LHCN-M2 (cell line): ENCODE data around the gene ZNF691. TPM values are rescaled to one million over a fixed set of nuclear protein-coding genes. Genes with fewer than 3 reads are reported as not detected.
"Not testable (repeated sequence)": the region's sequence is repeated elsewhere in the genome, so short reads cannot be mapped to it uniquely, and the experiment has no call there.

Source experiments
- DNase-seq: peaks from one replicate; pipeline ENCODE4 v3.0.0-alpha.2; 2012; ENCODE audit warnings: low read depth
- total RNA-seq: library from RNA; depleted of rRNA; stranded (reverse); fragments of >200 nt; gene quantifications from 2 replicates; pipeline ENCODE4 v1.2.3, GENCODE V29; 2014

ZNF691 gene
- total RNA-seq, 1 experiment from 2014 or later = 11.0 TPM

GRCh38 chr1:42832641-42833240, 13.7 kb upstream of the ZNF691 start:
- DNase-seq = peak; percentile 16

DNA sequence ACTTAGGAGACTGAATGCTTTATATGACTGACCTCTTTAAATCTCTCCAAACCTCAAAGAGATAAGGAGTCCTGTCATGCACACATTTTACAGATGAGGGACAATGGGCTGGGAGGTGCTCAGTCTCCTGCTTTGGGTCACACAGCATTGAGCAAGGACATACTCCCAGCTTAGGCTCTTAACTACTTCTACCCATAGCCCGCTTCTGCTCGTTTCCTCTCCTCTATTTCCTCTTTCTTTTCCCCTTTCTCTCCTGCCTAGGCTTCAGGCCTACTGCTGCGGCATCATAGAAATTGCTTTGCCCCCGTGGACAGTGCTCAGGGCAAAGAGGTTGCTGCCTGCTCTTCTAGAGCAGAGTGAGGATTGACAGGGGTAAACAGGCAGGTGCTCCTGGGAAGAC, 12.4 kb upstream of the ZNF691 start:
- no peak for DNase-seq

DNA sequence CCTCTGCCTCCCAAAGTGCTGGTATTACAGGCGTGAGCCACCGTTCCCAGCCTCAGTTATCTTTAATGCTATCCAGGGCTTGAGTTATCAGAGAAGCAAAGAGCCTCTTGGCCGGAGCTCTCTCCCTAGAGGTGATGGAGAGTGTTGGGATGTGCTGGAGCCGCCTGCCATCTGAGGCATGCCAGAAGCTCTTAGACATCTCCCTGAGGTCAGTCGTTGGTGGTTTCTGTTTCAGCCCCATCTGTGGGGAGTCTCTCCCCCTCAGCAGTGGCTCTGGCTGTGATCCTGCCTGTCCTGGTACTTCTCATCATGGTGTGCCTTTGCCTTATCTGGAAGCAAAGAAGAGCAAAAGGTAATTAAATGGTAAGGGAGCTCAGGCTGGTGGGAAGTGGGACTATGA, 11.6 kb upstream of the ZNF691 start:
- DNase-seq = no peak

GRCh38 chr1:42835422-42835821, 11.0 kb upstream of the ZNF691 start:
- no peak for DNase-seq

DNA sequence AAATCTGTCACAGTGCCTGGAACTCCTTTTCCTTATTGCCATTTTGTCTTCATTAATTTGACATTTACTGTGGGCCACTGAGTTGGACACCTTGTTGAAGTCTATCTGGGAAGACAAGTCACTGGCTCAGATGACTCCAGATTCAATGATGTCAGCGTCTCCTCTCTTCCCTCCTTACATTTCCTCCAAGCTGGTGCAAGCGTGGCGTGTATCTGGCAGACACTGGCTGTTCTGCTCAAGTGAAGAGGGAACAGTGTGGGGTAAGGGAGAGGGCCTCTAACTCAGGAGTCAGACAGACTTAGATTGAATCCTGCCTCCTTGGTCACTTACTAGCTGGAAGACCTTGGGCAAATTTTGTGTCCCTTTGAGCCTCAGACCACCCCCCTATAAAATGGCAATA, 8.7 kb upstream of the ZNF691 start:
- DNase-seq = no peak

- DNase-seq = no peak
Measured at GRCh38 chr1:42838482-42839190, 7.8 kb upstream of the ZNF691 start.

DNA sequence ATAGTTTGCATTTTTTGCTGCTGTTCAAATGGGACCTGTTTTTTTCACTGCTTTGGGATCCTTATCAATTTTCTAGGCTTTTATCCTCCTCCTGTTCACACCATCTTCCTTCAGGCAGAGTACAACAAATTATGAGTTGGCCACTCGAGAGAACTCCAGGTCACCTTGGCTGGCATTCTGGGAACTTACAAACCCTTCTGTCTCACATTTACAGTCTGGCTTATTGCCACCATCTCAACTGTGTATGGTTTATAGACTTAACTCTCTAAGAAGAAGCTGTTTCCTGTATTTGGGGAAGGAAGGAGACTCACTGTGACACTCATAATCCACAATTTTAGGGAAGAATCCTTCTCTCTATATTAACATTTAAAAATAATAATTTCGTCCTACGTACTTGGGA, 5.4 kb upstream of the ZNF691 start:
- no peak for DNase-seq

- no peak for DNase-seq
Measured at GRCh38 chr1:42841440-42842147, 4.8 kb upstream of the ZNF691 start.

- DNase-seq = peak; percentile 29
Measured at GRCh38 chr1:42844592-42845140, 1.7 kb upstream of the ZNF691 start.

DNA sequence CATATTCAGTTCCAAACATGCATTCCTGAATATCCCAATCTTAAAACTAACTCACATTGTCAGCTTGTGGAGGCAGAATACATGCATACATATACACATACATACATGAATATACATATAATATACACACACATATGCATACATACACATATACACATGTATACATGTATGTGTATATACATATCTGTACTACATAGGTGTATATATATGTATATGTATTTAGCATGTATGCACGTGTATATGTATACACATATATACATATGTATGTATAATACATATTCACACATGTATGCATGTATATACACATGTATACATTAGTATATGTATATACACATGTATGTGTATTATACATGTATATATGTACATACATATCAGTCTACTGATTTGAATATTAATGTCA, 1.2 kb upstream of the ZNF691 start:
- no peak for DNase-seq

DNA sequence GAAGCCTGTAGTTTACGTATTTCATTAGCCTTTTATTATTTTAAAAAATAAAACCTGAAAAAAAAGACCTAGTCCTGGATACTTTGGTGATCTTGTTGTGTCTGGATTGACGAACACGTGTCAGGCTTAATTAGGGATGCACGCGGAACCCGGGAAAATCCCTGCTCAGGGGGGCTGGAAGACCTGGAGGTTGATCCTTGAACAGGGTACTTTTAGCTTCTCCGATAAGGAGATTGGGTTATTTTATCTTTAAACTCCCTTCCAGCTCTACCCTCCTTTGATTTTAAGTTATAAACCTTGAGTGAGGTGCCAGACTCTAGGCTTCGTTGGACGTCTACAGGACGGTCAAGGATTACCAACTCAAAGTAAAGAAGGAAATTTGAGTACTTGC, 552 bp upstream of the ZNF691 start:
- no peak for DNase-seq

GRCh38 chr1:42847111-42847595, 740 bp downstream of the ZNF691 start:
- DNase-seq = no peak

DNA sequence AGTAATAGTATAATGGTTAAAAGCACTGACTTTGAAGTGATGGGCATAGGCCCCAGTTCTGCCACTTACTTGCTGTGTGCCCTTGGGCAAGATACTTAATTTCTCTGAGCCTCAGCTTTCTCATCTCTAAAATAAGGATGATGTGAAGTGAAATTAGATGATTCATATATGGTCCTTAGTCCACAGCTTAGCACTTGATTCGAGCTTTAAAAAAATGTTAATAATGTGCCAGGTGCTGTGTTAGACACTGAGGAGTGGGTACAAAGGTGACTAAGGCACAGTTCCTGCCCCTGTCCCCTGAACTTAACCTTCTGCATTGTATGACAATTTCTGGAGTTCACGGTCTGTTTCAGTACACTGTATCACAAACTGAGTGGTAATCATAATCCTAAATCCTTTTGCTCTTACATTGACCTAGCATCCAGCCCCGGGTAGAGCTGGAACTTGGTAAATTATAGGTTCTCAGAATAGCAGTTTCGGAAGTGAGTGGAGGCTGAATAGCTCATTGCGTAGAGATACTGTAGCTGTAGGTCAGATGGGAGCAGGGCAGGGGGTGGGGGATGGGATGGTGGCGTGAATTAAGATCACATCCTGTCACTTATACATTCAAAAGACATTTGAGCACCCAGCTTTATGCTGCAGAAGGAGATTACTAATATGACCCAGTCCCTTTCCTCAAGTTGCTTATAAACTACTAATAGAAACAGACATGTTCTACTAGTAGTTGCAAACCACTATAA, 1.5 kb downstream of the ZNF691 start:
- no peak for DNase-seq

GRCh38 chr1:42848823-42849537, 2.6 kb downstream of the ZNF691 start:
- DNase-seq = peak; percentile 17

- DNase-seq = no peak
Measured at GRCh38 chr1:42849944-42850343, 3.5 kb downstream of the ZNF691 start.

GRCh38 chr1:42851420-42851819, 5.0 kb downstream of the ZNF691 start:
- DNase-seq = no peak

DNA sequence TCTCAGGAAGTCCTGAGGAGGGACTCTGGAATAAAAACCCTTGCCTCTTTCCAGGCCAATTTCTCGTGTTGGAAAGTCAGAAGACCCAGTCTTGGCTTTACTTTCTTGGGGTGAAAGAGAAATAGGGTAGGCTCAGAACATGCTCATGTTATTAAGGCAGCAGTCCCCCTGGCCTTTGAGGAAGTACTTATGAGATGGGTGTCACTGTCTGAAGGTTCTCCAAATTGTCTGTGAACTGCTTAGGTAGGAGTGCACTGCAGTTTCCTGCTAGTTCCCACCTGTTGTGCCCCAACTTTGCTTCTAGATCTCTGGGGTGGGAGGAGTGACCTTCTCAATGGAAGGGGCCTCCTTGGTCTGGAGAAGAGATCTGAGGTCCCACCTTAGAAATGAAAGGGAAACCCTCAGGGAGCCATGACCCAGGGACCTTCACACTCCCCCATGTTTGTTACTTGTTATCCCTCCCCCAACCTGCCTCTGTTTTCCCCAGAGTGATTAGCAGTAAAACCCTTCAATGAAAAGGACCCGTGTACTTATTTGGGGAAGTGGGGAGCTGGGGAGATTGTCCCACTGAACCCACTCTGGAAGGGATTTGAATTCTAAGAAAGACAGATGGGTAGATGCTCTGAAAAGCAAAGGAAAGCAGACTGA, 5.7 kb downstream of the ZNF691 start:
- no peak for DNase-seq

GRCh38 chr1:42852608-42852980, 6.2 kb downstream of the ZNF691 start:
- no peak for DNase-seq

DNA sequence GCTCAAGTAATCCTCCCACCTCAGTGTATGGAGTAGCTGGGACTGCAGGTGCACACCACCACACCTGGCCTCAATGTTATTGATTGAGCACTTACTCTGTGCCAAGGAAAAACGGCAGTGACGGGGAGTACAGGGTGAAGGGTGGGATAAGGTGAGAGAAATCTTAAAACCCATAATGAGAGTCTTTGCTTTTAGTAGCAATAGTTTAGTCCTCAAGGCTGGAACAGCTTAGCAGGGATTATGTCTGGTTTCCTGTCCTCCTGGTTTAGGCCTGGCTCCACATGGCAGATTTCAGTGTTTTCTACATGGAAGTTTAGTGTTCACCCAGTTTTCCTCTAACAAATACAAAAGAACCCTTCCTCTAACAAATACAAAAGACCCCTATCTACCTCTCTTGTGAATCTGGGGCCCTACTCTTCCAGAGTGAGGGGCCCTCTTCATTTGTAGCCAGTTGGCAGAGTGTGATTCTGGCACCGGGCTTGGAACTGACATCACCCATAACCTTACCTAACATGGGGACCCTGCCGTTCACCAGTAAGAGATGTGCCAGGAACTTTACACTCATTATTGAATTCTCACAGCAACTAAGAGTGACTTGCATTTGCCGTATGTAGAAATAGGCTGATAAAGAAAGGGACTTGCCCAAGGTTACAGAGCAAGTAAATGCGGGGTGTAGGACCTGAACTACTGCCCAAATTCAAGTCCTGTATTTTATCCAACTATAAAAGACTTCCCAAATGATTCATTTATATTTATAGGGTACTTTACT, 6.9 kb downstream of the ZNF691 start:
- DNase-seq = no peak

DNA sequence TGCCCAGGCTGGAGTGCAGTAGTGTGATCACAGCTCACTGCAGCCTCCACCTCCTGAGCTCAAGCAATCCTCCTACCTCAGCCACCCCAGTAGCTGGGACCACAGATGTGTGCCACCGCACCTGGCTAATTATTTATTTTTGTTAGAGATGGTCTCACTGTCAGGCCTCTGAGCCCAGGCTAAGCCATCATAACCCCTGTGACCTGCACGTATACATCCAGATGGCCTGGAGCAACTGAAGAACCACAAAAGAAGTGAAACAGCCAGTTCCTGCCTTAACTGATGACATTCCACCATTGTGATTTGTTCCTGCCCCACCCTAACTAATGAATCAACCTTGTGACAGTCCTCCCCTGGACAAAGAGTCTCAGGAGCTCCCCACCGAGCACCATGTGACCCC, 10.1 kb downstream of the ZNF691 start:
- DNase-seq = not testable (repeated sequence)
